IMR-90 (cell line): Measurements from ENCODE around the gene ZMYND10. TPM values are rescaled to one million over a fixed set of nuclear protein-coding genes. Genes with fewer than 3 reads are reported as not detected.

Experiments used
- ATAC-seq: fragments of 200-7000 bp; cut with Tn5 transposase; 2 replicates; pipeline ENCODE4 v1.9.1; 2020; ENCODE audit warnings: low read depth, mild to moderate bottlenecking, moderate library complexity
- BruUV-seq: library from RNA; stranded (reverse); fragments of 400-500 nt; replicated peaks from 2 replicates; lab custom pipeline; 2021; lab: Mats Ljungman, UMichigan
- CTCF ChIA-PET: fragments of 300-600 bp; formaldehyde crosslinking; extraction: SDS; loops from one replicate; lab custom pipeline; 2021; ENCODE audit warnings: antibody characterized with exemption; lab: Yijun Ruan, JAX
- POLR2A ChIA-PET: fragments of 300-600 bp; sonication (Branson Sonifier 250); formaldehyde crosslinking; loops from one replicate; lab custom pipeline; 2022; ENCODE audit warnings: antibody characterized with exemption; ENCODE audit not compliant: unreplicated experiment; lab: Charles Lee
- DNase-seq: peaks from one replicate; pipeline ENCODE4 v3.0.0; 2013
- H2AFZ ChIP-seq: replicated peaks from 2 replicates; pipeline ENCODE3; 2013; ENCODE audit warnings: low read length, mild to moderate bottlenecking; ENCODE audit not compliant: poor library complexity
- H2AK5ac ChIP-seq: 2 replicates; pipeline ENCODE4 v1.6.1; 2013; ENCODE audit warnings: low read depth, low read length, inconsistent platforms
- H2AK9ac ChIP-seq: replicated peaks from 2 replicates; pipeline ENCODE3; 2013; ENCODE audit warnings: mild to moderate bottlenecking, low read depth, low read length, moderate library complexity; ENCODE audit not compliant: poor library complexity
- H2BK120ac ChIP-seq: 2 replicates; pipeline ENCODE4 v1.6.1; 2013; ENCODE audit warnings: low read depth, low read length, inconsistent platforms
- H2BK15ac ChIP-seq: 3 replicates; pipeline ENCODE4 v1.6.1; 2013; ENCODE audit warnings: low read depth, low read length, inconsistent platforms
- H2BK20ac ChIP-seq: 2 replicates; pipeline ENCODE4 v1.6.1; 2013; ENCODE audit warnings: low read depth, mild to moderate bottlenecking, inconsistent platforms, low read length, moderate library complexity
- H2BK5ac ChIP-seq: 2 replicates; pipeline ENCODE4 v1.6.1; 2013; ENCODE audit warnings: mild to moderate bottlenecking, low read depth, low read length, inconsistent platforms; ENCODE audit not compliant: poor library complexity, severe bottlenecking
- H3K14ac ChIP-seq: replicated peaks from 2 replicates; pipeline ENCODE4 v1.6.1; 2013; ENCODE audit warnings: low read depth, low read length, inconsistent platforms
- H3K18ac ChIP-seq: 2 replicates; pipeline ENCODE4 v1.6.1; 2013; ENCODE audit warnings: low read depth, low read length, control low read depth
- H3K23ac ChIP-seq: 2 replicates; pipeline ENCODE4 v1.6.1; 2013; ENCODE audit warnings: low read depth, low read length, inconsistent platforms
- H3K27ac ChIP-seq: 2 replicates; pipeline ENCODE4 v1.5.1; 2013; ENCODE audit warnings: mild to moderate bottlenecking, control low read depth, low read length; ENCODE audit not compliant: insufficient read depth
- H3K27me3 ChIP-seq: 2 replicates; pipeline ENCODE4 v1.6.1; 2013; ENCODE audit warnings: low read length; ENCODE audit not compliant: control insufficient read depth, insufficient read depth
- H3K36me3 ChIP-seq: 2 replicates; pipeline ENCODE4 v1.6.1; 2013; ENCODE audit warnings: low read length, mixed read lengths; ENCODE audit not compliant: control insufficient read depth, insufficient read depth
- H3K4ac ChIP-seq: 2 replicates; pipeline ENCODE4 v1.6.1; 2013; ENCODE audit warnings: low read depth, low read length, inconsistent platforms
- H3K4me1 ChIP-seq: 2 replicates; pipeline ENCODE4 v1.6.1; 2013; ENCODE audit warnings: low read length, mixed read lengths; ENCODE audit not compliant: control insufficient read depth, insufficient read depth
- H3K4me2 ChIP-seq: 2 replicates; pipeline ENCODE4 v1.6.1; 2013; ENCODE audit warnings: low read depth, mild to moderate bottlenecking, control low read depth, low read length, moderate library complexity
- H3K4me3 ChIP-seq: 2 replicates; pipeline ENCODE4 v1.5.1; 2013; ENCODE audit warnings: low read depth, mild to moderate bottlenecking, control low read depth, low read length, moderate library complexity; ENCODE audit not compliant: insufficient read depth
- H3K56ac ChIP-seq: 2 replicates; pipeline ENCODE4 v1.6.1; 2013; ENCODE audit warnings: low read length, inconsistent platforms; ENCODE audit not compliant: insufficient read depth; ENCODE audit errors: extremely low read depth
- H3K79me1 ChIP-seq, 2 experiments: 2 replicates each; pipeline ENCODE4 v1.6.1; 2013; ENCODE audit warnings: low read length in 2 of 2, inconsistent platforms in 1 of 2, low read depth in 1 of 2
- H3K9ac ChIP-seq: 2 replicates; pipeline ENCODE4 v1.6.1; 2013; ENCODE audit warnings: low read depth, low read length, control low read depth
- H3K9me1 ChIP-seq: 2 replicates; pipeline ENCODE4 v1.6.1; 2013; ENCODE audit warnings: low read length, inconsistent platforms; ENCODE audit not compliant: insufficient read depth
- H3K9me3 ChIP-seq: 2 replicates; pipeline ENCODE4 v1.6.1; 2013; ENCODE audit warnings: low read length; ENCODE audit not compliant: control insufficient read depth, insufficient read depth
- H4K20me1 ChIP-seq: 2 replicates; pipeline ENCODE4 v1.6.1; 2013; ENCODE audit warnings: low read length, inconsistent platforms; ENCODE audit not compliant: insufficient read depth
- H4K5ac ChIP-seq: 2 replicates; pipeline ENCODE4 v1.6.1; 2013; ENCODE audit warnings: mild to moderate bottlenecking, low read depth, low read length, control low read depth
- H4K8ac ChIP-seq, 2 experiments: 2 replicates each; pipeline ENCODE4 v1.6.1; 2013; ENCODE audit warnings: low read depth in 2 of 2, low read length in 2 of 2, control low read depth in 1 of 2, inconsistent platforms in 1 of 2
- H4K91ac ChIP-seq: 2 replicates; pipeline ENCODE4 v1.6.1; 2013; ENCODE audit warnings: low read depth, low read length, inconsistent platforms; ENCODE audit not compliant: insufficient read depth
- CEBPB ChIP-seq: IDR thresholded peaks from 2 replicates; pipeline ENCODE4 v1.6.1; 2012; ENCODE audit warnings: low read depth, low read length, improper control_type of control experiment
- CHD1 ChIP-seq: IDR thresholded peaks from 2 replicates; pipeline ENCODE4 v1.6.1; 2012; ENCODE audit warnings: low read depth, low read length, improper control_type of control experiment
- FOS ChIP-seq: fragments of 150-350 bp; IDR thresholded peaks from 2 replicates; pipeline ENCODE4 v1.6.1; 2016; ENCODE audit warnings: low read depth, low read length
- MAFK ChIP-seq: IDR thresholded peaks from 2 replicates; pipeline ENCODE4 v1.6.1; 2012; ENCODE audit warnings: low read depth, low read length, improper control_type of control experiment
- MAZ ChIP-seq: IDR thresholded peaks from 2 replicates; pipeline ENCODE4 v1.6.1; 2012; ENCODE audit warnings: low read depth, mild to moderate bottlenecking, low read length, improper control_type of control experiment, moderate library complexity, borderline replicate concordance
- RAD21 ChIP-seq: IDR thresholded peaks from 2 replicates; pipeline ENCODE4 v1.6.1; 2012; ENCODE audit warnings: low read length, improper control_type of control experiment
- RCOR1 ChIP-seq: IDR thresholded peaks from 2 replicates; pipeline ENCODE4 v1.6.1; 2012; ENCODE audit warnings: mild to moderate bottlenecking, low read length, improper control_type of control experiment; ENCODE audit not compliant: insufficient replicate concordance
- RFX5 ChIP-seq: IDR thresholded peaks from 2 replicates; pipeline ENCODE4 v1.8.0; 2012; ENCODE audit warnings: low read depth, mild to moderate bottlenecking, low read length, moderate library complexity
- USF2 ChIP-seq: fragments of 150-350 bp; IDR thresholded peaks from 2 replicates; pipeline ENCODE4 v1.6.1; 2017; ENCODE audit warnings: mild to moderate bottlenecking, antibody characterized with exemption, low read length, low read depth
- WGBS, 2 experiments: methylation state at CpG; one replicate each; pipeline versions ENCODE4 v1.1.5 to v1.1.7; 2013; ENCODE audit warnings: missing lambda C conversion rate in 2 of 2; ENCODE audit not compliant: insufficient read length in 1 of 2; ENCODE audit errors: extremely low coverage in 2 of 2; 5-methylcytosine and 5-hydroxymethylcytosine counted together
- dilution Hi-C: fragments of 300-500 bp; cut with HindIII; formaldehyde crosslinking; loops from one replicate; pipeline ENCODE4 v1.14.3; 2018; ENCODE audit warnings: low sequenced_read_pairs; ENCODE audit not compliant: unreplicated experiment
- in situ Hi-C: fragments of 300-500 bp; cut with MboI; formaldehyde crosslinking; loops from 3 replicates; pipeline ENCODE4 v1.14.3; 2019; ENCODE audit warnings: low sequenced_read_pairs, inconsistent platforms, mixed read lengths
- intact Hi-C: fragments of 100-400 bp; cut with micrococcal nuclease; formaldehyde crosslinking; loops from 2 replicates; pipeline ENCODE4 v1.10.0; 2022
- polyA plus RNA-seq, 3 experiments: library from polyadenylated mRNA; depleted of rRNA; stranded (reverse); fragments of >200 nt; gene quantifications; 2 replicates each; pipeline ENCODE4 v1.2.3, GENCODE V29; 2012; ENCODE audit warnings: low replicate concordance in 1 of 3
- total RNA-seq: library from RNA; depleted of rRNA; stranded (reverse); fragments of >200 nt; gene quantifications from 2 replicates; pipeline ENCODE4 v1.2.3, GENCODE V29; 2012

Gene ZMYND10
- total and polyA plus RNA-seq, 2 of the 4 experiments (the other 2 are of a cell fraction): 1.1 to 1.4 TPM

DNA sequence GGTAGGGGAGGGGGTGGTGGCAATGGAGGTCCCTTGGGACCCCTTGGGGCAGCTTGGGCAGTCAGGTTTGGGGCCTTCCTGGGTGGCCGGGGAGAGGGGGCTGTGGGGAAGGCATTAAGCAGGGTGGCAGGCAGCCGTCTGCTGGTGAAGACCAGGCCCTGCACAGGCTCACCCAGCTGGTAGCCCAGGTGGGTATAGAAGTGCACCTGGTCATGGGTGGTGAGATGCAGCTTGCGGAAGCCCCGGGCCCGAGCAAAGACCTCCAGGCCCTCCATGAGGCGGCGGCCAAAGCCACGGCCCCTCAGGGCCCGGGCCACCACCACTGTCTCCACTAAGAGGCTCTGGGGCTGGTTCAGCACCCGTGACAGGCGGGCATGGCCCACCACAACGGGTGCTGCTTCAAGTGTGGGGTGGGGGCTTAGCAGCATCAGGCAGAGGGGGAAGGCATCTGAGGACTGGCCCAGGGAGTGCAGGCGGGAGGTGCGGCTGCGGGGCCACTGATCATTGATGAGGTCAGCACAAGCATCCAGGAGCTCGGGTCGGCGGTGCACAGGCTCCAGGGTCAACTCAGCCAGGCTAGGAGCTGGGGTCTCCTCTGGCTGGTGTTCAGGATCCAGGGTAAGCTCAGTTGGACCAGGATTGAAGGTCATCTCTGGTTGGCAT, 48.7 kb downstream of the ZMYND10 start:
- no peak for ATAC-seq
- no peak overlapping the region for H2AK5ac ChIP-seq
- intact Hi-C loops (no loop called here), in situ Hi-C loops (no loop called here), dilution Hi-C loops (no loop called here)
- no TSS peak for BruUV-seq
- no peak overlapping the region for H4K91ac ChIP-seq
- no peaks in the 10 kb centered on the region for H4K20me1 ChIP-seq
- no peak overlapping the region for H2BK15ac ChIP-seq
- no peak overlapping the region for H4K5ac ChIP-seq
- no peak overlapping the region for H3K18ac ChIP-seq
- CTCF ChIA-PET: no interaction called here
- H3K9ac ChIP-seq: no peak overlapping the region
- H3K27ac ChIP-seq: no peak overlapping the region
- POLR2A ChIA-PET: no interaction called here
- DNase-seq: no peak
- H3K79me1 ChIP-seq: peaks cover 13 to 32% of the 10 kb centered on the region in 2 experiments; a peak in 3 of 4 replicates
- H2BK20ac ChIP-seq: no peak overlapping the region
- no peak overlapping the region for H4K8ac ChIP-seq
- no peak overlapping the region for H3K14ac ChIP-seq
- no peak overlapping the region for H3K56ac ChIP-seq
- no peak overlapping the region for H2BK5ac ChIP-seq
- no peak overlapping the region for H2AFZ ChIP-seq
- TF ChIP-seq RCOR1 (no peak), MAZ (no peak), CEBPB (no peak), CHD1 (no peak), RAD21 (no peak), MAFK (no peak), RFX5 (no peak), FOS (no peak), USF2 (no peak)
- H3K4ac ChIP-seq: no peak overlapping the region
- no peaks in the 10 kb centered on the region for H3K36me3 ChIP-seq
- peaks cover 17% of the 10 kb centered on the region for H3K4me1 ChIP-seq
- no peak overlapping the region for H3K23ac ChIP-seq
- H3K4me2 ChIP-seq: no peak overlapping the region
- no peak overlapping the region for H2AK9ac ChIP-seq
- H3K4me3 ChIP-seq: no peak overlapping the region
- WGBS, 2 experiments: 90% methylated on average over 8 of the region's 18 CpGs; no CpG with 5 or more reads in 1 of the 2 experiments
- H3K27me3 ChIP-seq: no peaks in the 10 kb centered on the region
- peaks cover 17% of the 10 kb centered on the region for H3K9me1 ChIP-seq
- H2BK120ac ChIP-seq: no peak overlapping the region
- H3K9me3 ChIP-seq: no peaks in the 10 kb centered on the region
